GM19452 (cell line): Measurements from ENCODE around the gene FRS2.
A peak's percentile ranks its signal among the peaks of the same experiment; 100 is the strongest.
"Not testable (repeated sequence)": the region's sequence is repeated elsewhere in the genome, so short reads cannot be mapped to it uniquely, and the experiment has no call there.

ENCODE experiments used
- ATAC-seq: cut with Tn5 transposase; IDR thresholded peaks from one replicate; pipeline ENCODE4 v1.9.1; 2021; ENCODE audit not compliant: unreplicated experiment

Gene FRS2, protein sequence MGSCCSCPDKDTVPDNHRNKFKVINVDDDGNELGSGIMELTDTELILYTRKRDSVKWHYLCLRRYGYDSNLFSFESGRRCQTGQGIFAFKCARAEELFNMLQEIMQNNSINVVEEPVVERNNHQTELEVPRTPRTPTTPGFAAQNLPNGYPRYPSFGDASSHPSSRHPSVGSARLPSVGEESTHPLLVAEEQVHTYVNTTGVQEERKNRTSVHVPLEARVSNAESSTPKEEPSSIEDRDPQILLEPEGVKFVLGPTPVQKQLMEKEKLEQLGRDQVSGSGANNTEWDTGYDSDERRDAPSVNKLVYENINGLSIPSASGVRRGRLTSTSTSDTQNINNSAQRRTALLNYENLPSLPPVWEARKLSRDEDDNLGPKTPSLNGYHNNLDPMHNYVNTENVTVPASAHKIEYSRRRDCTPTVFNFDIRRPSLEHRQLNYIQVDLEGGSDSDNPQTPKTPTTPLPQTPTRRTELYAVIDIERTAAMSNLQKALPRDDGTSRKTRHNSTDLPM

GRCh38 chr12:69470189-69471075, at the start of gene FRS2:
Gene FRS2, plus strand, starts transcription at chr12:69470388. Its CDS starts 98,643 bp downstream, at chr12:69569031.
- peak; percentile 96 for ATAC-seq

DNA sequence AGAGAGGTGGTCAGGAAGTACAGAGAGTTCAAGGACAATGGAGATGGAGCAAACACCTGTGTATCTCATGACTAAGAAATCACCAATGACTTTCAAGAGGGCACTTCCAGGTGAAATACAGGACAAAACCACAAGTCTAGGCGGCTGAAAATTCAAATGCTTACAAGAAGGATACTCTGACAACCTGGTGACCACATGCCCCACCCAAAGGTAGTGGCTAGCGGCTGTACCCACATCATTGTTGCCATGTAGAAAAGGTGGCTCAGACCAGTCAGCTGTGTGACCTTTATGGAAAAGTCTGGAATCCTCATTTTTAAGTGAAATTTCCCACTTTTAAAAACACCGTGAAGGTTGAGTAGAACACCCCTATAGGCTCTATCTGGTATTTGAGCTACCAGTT, 48.6 kb upstream of the FRS2 start:
- ATAC-seq = no peak

- ATAC-seq = no peak
These were observed 46.9 kb upstream of the FRS2 start for GRCh38 chr12:69423037-69423905.

GRCh38 chr12:69425417-69425816, 44.8 kb upstream of the FRS2 start:
- no peak for ATAC-seq

DNA sequence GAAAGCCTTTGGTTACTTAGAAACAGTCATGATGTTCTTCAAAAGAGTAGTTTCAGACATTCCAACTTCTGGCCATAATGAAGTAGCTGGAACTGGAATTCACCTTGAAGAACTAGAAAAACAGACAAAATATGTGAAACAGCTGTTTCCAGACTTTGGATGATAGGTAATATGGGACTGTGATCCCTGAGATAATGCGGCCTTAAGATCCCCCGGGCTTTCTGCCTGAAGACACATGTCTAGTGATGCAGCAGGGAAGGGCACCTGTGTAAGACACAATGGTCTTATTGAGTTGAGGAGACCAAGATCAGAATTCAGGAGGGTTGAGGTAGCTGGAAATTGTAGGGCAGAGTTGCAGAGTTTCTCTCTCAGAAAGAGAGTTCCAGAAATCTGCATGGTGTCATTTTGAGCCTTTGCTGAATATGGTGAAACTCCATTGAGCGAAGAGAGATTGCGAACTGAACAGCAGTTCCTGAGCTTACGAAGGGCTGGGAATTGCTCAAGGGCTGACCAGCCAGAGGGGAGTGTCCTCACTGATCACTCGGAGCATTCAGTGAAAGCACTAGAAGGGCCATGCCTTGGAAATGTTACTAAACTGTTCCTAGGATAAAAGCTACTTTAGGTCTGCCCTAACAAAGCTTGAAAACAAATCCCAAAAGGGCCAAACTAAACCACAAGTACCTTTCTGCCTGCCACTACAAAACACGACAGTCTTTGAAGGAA, 41.7 kb upstream of the FRS2 start:
- no peak for ATAC-seq

- no peak for ATAC-seq
These were observed 39.1 kb upstream of the FRS2 start for GRCh38 chr12:69430942-69431590.

DNA sequence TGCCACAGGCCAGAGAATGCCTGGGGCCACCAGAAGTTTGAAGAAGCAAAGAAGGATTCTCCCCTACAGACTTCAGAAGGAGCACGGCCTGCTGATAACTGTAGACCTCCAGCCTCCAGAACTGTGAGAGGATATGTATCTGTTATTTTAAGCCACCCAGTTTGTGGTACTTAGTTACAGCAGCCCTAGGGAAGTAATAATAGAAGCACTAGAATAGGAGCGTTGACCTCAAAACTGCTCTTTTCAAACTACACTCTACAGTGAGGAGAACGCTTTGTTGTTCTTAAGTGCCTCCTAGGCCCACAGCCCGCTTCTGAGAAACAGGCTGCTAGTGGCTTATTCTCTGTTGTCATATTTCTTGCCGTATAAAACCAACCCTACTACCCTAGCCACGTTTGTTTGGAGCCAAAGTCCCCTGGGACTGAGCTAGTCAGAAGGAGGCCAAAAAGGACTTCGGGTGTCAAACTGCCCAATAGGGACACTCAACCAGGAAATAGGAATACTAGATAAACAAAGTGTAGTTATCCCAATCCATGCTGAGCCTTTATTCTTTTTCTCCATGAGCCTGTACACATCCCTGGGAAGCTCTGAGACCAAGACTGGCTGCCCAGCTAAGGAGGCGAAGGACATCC, 38.5 kb upstream of the FRS2 start:
- no peak for ATAC-seq

DNA sequence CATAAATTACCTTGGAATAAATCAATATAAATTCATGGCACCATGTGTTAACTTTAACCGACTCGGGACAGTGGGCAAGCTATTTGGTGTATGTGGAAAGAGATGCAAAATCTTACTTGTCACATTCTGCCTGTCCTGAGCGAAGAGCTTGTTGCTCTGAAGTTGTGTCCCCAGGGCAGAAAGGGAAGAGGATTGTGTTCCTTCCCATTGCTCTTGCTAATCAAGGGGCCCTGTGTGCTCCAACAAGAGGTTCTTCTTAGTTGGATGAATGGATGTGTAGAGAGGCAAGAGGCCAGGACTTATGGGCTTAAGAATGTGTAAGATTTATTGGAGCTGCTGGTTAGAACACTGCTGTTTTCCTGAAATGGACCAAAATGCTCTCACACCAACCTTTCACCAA, 36.5 kb upstream of the FRS2 start:
- ATAC-seq = no peak

DNA sequence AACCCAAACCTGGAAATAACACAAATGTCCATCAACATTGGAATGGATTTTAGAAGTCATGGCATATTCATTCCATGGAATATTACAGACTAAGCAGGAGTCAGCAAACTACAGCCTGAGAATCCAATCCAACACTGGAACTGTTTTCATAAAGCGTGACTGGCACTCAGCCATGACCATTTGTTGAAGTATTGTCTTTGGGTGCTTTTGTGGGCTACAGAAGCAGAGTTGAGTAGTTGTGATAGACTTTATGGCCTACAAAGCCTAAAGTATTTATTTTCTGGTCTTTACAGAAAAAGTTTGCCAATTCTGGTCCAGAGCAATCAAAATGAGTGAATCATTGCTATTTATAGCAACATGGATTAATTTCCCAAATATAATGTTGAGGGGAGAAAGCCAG, 34.5 kb upstream of the FRS2 start:
- ATAC-seq = no peak

GRCh38 chr12:69437073-69437472, 33.1 kb upstream of the FRS2 start:
- no peak for ATAC-seq

DNA sequence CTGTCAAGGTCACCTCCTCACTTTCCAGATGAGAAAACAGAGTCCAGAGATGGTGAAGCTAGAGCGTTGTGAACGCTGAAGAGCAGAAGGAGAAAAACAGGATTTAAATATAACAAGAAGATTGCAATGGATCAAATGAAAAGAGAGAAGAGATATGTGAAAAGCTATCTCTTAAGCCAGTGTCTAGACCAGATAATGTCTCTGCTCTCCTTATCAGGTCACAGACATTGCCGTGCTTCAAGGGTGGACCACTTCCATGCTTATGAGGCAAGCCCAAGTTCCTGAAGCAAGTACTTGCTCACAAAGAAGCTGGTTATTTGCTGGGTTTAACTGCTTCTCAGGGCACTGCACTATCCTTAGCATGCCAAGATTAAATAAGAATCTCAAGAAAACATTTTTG, 31.6 kb upstream of the FRS2 start:
- ATAC-seq = no peak

- no peak for ATAC-seq
These were observed 30.2 kb upstream of the FRS2 start for GRCh38 chr12:69440016-69440415.

DNA sequence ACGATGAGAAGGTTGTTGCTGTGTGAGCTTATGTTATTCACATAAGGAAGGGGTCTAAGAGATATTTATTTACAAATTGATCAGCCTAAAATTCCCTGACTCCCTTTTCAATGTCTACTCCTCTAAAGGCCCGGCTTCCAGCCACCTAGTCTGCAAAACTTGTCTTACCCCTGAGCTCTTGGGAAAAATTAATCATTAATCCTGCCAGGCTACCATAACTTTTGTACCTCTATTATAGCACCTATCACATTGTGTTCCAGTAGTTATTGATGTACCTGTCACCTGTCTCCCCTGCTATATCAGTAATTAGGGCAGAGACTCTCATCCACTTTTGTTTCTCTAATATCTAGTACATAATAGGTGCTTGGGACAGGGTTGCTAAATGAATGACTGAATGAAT, 29.3 kb upstream of the FRS2 start:
- ATAC-seq = no peak

DNA sequence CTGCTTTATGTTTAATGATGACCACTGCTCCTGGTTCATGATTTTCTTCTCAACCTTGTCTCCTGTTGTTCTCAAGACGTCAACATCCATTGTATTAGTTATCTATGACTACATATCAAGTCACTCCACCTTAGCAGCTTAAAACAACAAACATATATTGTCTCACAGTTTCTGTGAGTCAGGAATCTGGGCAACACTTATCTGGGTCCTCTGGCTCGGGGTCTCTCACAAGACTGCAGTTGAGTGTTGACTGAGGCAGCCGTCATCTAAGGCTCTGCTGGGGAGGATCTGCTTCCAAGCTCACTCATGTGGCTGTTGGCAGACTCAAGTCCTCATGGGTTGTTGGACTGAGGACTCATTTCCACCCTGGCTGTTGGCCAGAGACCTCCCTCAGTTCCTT, 27.3 kb upstream of the FRS2 start:
- no peak for ATAC-seq

GRCh38 chr12:69443916-69444315, 26.3 kb upstream of the FRS2 start:
- no peak for ATAC-seq

DNA sequence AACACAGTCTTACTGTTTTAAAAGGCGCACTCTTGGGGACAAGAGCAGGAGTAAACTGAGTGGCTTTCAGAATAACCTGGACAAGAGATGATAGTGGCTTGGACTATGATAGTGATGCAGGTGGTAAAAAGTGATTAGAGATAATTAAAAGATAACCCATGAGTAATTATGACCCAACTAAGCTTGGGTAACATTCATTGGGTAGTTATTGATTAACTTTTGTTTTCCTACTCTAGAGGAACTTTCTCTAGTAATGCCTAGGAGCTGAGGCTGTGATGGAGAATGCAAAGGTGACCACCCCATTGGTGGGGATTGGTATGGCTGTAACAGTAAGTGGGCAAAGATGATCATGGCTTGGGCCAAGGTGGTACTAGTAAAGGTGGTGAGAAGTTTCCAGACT, 22.3 kb upstream of the FRS2 start:
- ATAC-seq = no peak

DNA sequence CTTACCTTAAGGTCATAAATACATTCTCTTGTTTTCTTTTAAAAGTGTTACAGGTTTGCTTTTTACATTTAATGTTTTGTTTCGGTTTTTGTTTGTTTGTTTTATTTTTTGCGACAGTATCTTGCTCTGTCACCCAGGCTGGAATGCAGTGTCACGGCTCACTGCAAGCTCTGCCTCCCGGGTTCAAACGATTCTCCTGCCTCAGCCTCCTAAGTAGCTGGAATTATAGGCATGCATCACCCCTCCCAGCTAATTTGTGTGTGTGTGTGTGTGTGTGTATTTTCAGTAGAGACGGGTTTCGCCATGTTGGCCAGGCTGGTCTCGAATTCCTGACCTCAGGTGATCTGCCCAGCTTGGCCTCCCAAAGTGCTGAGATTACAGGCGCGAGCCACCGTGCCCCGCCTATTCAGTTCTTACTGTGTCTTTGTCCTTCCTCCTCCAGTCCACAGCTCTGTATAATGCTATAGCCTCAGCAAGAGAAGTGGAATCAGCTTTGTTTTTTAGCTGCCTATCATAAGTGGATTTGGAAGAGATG, 17.5 kb upstream of the FRS2 start:
- not testable (repeated sequence) for ATAC-seq

- ATAC-seq = no peak
These were observed 13.9 kb upstream of the FRS2 start for GRCh38 chr12:69456239-69456638.

- ATAC-seq = no peak
These were observed 12.8 kb upstream of the FRS2 start for GRCh38 chr12:69457433-69457832.
